Muscle layer of colon (tissue), 2 donors: ENCODE results near the gene SLC47A2.

Experiments
- H3K27ac ChIP-seq: one replicate; pipeline ENCODE4 v1.7.0; 2013; ENCODE audit warnings: low read depth, mild to moderate bottlenecking, low read length, moderate library complexity
- H3K27me3 ChIP-seq, 2 donors: one replicate each; pipeline ENCODE4 v1.7.0; 2013; ENCODE audit warnings: low read length in 2 of 2, mild to moderate bottlenecking in 2 of 2; ENCODE audit not compliant: insufficient read depth in 2 of 2, control insufficient read depth in 1 of 2
- H3K36me3 ChIP-seq: one replicate; pipeline ENCODE4 v1.7.0; 2013; ENCODE audit warnings: mild to moderate bottlenecking, low read length; ENCODE audit not compliant: insufficient read depth
- H3K4me1 ChIP-seq: one replicate; pipeline ENCODE4 v1.7.0; 2013; ENCODE audit warnings: mild to moderate bottlenecking, low read length; ENCODE audit not compliant: insufficient read depth
- H3K4me3 ChIP-seq, 2 donors: one replicate each; pipeline ENCODE4 v1.7.0; 2013; ENCODE audit warnings: low read length in 2 of 2, low read depth in 1 of 2, mild to moderate bottlenecking in 1 of 2, moderate library complexity in 1 of 2
- H3K9ac ChIP-seq: one replicate; pipeline ENCODE4 v1.7.0; 2013; ENCODE audit warnings: low read length
- H3K9me3 ChIP-seq: one replicate; pipeline ENCODE4 v1.7.0; 2013; ENCODE audit warnings: mild to moderate bottlenecking, low read length
- donor health status: abdominal sarcoma.
- donor health status: Adenocarcinoma of cecum.

SLC47A2 gene

GRCh38 chr17:19641687-19642372 is 74.6 kb downstream of the SLC47A2 start:
- H3K36me3 ChIP-seq, result no peaks in the 10 kb centered on the region
- no peak overlapping the region for H3K4me3 ChIP-seq
- H3K9ac ChIP-seq, result no peak overlapping the region
- H3K27ac ChIP-seq, result no peak overlapping the region
- no peaks in the 10 kb centered on the region for H3K9me3 ChIP-seq
- no peaks in the 10 kb centered on the region for H3K27me3 ChIP-seq
- peaks cover 12% of the 10 kb centered on the region for H3K4me1 ChIP-seq

- Histone ChIP-seq H3K27me3 (no peaks in the 10 kb centered on the region), H3K9me3 (no peaks in the 10 kb centered on the region), H3K4me1 (no peaks in the 10 kb centered on the region), H3K27ac (no peak overlapping the region), H3K9ac (no peak overlapping the region), H3K4me3 (no peak overlapping the region), H3K36me3 (no peaks in the 10 kb centered on the region)
These were observed 84.5 kb downstream of the SLC47A2 start for GRCh38 chr17:19631905-19632304.

- Histone ChIP-seq H3K27me3 (no peaks in the 10 kb centered on the region), H3K36me3 (no peaks in the 10 kb centered on the region), H3K9ac (no peak overlapping the region), H3K4me1 (no peaks in the 10 kb centered on the region), H3K9me3 (no peaks in the 10 kb centered on the region), H3K27ac (no peak overlapping the region), H3K4me3 (no peak overlapping the region)
These were observed 85.7 kb downstream of the SLC47A2 start for GRCh38 chr17:19630661-19631060.

GRCh38 chr17:19630035-19630434 is 86.3 kb downstream of the SLC47A2 start:
- Histone ChIP-seq H3K9ac (no peak overlapping the region), H3K27me3 (no peaks in the 10 kb centered on the region), H3K4me1 (no peaks in the 10 kb centered on the region), H3K9me3 (no peaks in the 10 kb centered on the region), H3K4me3 (no peak overlapping the region), H3K27ac (no peak overlapping the region), H3K36me3 (no peaks in the 10 kb centered on the region)

GRCh38 chr17:19629449-19629848 is 86.9 kb downstream of the SLC47A2 start:
- Histone ChIP-seq H3K36me3 (no peaks in the 10 kb centered on the region), H3K9me3 (no peaks in the 10 kb centered on the region), H3K4me1 (no peaks in the 10 kb centered on the region), H3K4me3 (no peak overlapping the region), H3K27ac (no peak overlapping the region), H3K9ac (no peak overlapping the region), H3K27me3 (no peaks in the 10 kb centered on the region)
